NCI-H446 treated with DMSO at 0.1 percent for 48 hours (cell line): ENCODE data around the gene CDYL.
"Not testable (repeated sequence)": the region's sequence is repeated elsewhere in the genome, so short reads cannot be mapped to it uniquely, and the experiment has no call there.

ENCODE experiments used
- DNase-seq: peaks from one replicate; lab custom pipeline; 2025; lab: John Stamatoyannopoulos, UW

Gene CDYL

GRCh38 chr6:5003604-5004372 is 227.6 kb downstream of the CDYL start, which contains the start of gene RPP40:
RPP40 (minus strand) TSS chr6:5004037; CDS start chr6:5004002, 35 bp downstream.
- peak; percentile 96 for DNase-seq

GRCh38 chr6:5004373-5005037 is 228.3 kb downstream of the CDYL start:
- DNase-seq, result no peak

DNA sequence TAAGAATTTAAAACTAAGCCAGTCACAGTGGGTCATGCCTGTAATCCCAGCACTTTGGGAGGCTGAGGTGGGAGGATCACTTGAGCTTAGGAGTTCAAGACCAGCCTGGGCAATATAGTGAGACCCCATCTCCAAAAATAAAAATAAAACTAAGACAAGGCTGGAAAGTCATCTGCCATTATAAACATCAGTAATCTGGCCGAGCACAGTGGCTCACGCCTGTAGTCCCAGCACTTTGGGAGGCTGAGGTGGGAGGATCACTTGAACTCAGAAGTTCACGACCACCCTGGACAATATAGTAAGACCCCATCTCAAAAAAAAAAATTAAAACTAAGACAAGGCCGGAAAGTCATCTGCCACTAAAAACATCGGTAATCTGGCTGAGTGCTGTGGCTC is 228.8 kb downstream of the CDYL start:
- DNase-seq, result not testable (repeated sequence)
